Astrocyte of the cerebellum (primary cell): ENCODE measurements around the gene TMPRSS3.

ENCODE experiments used
- DNase-seq: peaks from one replicate; pipeline ENCODE4 v3.0.0-alpha.2; 2011; ENCODE audit warnings: low read depth
- H3K4me3 ChIP-seq: 2 replicates; pipeline ENCODE4 v1.5.1; 2011; ENCODE audit warnings: mild to moderate bottlenecking, low read depth, low read length, moderate library complexity
- CTCF ChIP-seq: IDR thresholded peaks from 2 replicates; pipeline ENCODE4 v1.5.1; 2012; ENCODE audit warnings: low read length, low read depth, moderate library complexity, mild to moderate bottlenecking; ENCODE audit errors: missing control alignments
- in situ Hi-C: cut with HindIII; loops from 2 replicates; pipeline ENCODE4 v1.10.0; 2017; ENCODE audit warnings: low sequenced_read_pairs

TMPRSS3 gene

GRCh38 chr21:42440187-42440792 is 44.4 kb upstream of the TMPRSS3 start:
- no peak for DNase-seq
- H3K4me3 ChIP-seq: no peak overlapping the region
- no peak for TF ChIP-seq CTCF
- in situ Hi-C loops: no loop called here

- TF ChIP-seq CTCF: no peak
- no peak for DNase-seq
- in situ Hi-C loops: no loop called here
- H3K4me3 ChIP-seq: no peak overlapping the region
Observed at GRCh38 chr21:42439284-42440186, 43.7 kb upstream of the TMPRSS3 start.

- no peak for DNase-seq
- TF ChIP-seq CTCF: no peak
- in situ Hi-C loops: no loop called here
- no peak overlapping the region for H3K4me3 ChIP-seq
Observed at GRCh38 chr21:42438316-42439205, 42.7 kb upstream of the TMPRSS3 start.

- TF ChIP-seq CTCF: no peak
- DNase-seq: no peak
- in situ Hi-C loops: no loop called here
Observed at GRCh38 chr21:42437786-42438185, 41.9 kb upstream of the TMPRSS3 start.

GRCh38 chr21:42436914-42437313 is 41.1 kb upstream of the TMPRSS3 start:
- in situ Hi-C loops: no loop called here

More at GRCh38 chr21:42437786-42438185, 41.9 kb upstream of the TMPRSS3 start:
- H3K4me3 ChIP-seq: no peak overlapping the region

More at GRCh38 chr21:42436914-42437313, 41.1 kb upstream of the TMPRSS3 start:
- no peak for DNase-seq
- TF ChIP-seq CTCF: no peak
- no peak overlapping the region for H3K4me3 ChIP-seq
